Activated gamma-delta T cell (primary cell): ENCODE data around the gene ARX.

Source experiments
- DNase-seq: peaks from one replicate; lab custom pipeline; 2025; lab: John Stamatoyannopoulos, UW
- total RNA-seq, 2 donors: gene quantifications; one replicate each; lab custom pipeline; 2026; lab: John Stamatoyannopoulos, UW

ARX gene
- 0.05 to 0.22 reads per million in 2 donors for total RNA-seq

- no peak for DNase-seq
Observed at GRCh38 chrX:25015486-25016360, at the start of gene ARX. TSS of gene ARX (minus strand) at chrX:25015965. CDS start at chrX:25015737, 228 bp downstream.

- no peak for DNase-seq
Observed at GRCh38 chrX:25059273-25059672, 43.5 kb upstream of the ARX start.

- no peak for DNase-seq
Observed at GRCh38 chrX:25052798-25053534, 37.2 kb upstream of the ARX start.

GRCh38 chrX:25049971-25050370, 34.2 kb upstream of the ARX start:
- DNase-seq = no peak

- no peak for DNase-seq
Observed at GRCh38 chrX:25049357-25049756, 33.6 kb upstream of the ARX start.

- DNase-seq = no peak
Observed at GRCh38 chrX:25048178-25048577, 32.4 kb upstream of the ARX start.

GRCh38 chrX:25043192-25043591, 27.4 kb upstream of the ARX start:
- DNase-seq = no peak

GRCh38 chrX:25039036-25039435, 23.3 kb upstream of the ARX start:
- DNase-seq = no peak

GRCh38 chrX:25034889-25035288, 19.1 kb upstream of the ARX start:
- DNase-seq = no peak

- no peak for DNase-seq
Observed at GRCh38 chrX:25029288-25029825, 13.6 kb upstream of the ARX start.

GRCh38 chrX:25028726-25029125, 13.0 kb upstream of the ARX start:
- no peak for DNase-seq

- no peak for DNase-seq
Observed at GRCh38 chrX:25026576-25026975, 10.8 kb upstream of the ARX start.

- no peak for DNase-seq
Observed at GRCh38 chrX:25025615-25026014, 9.8 kb upstream of the ARX start.

GRCh38 chrX:25023908-25024307, 8.1 kb upstream of the ARX start:
- no peak for DNase-seq

- no peak for DNase-seq
Observed at GRCh38 chrX:25022499-25023325, 6.9 kb upstream of the ARX start.

GRCh38 chrX:25020905-25021449, 5.2 kb upstream of the ARX start:
- DNase-seq = no peak

GRCh38 chrX:25020391-25020904, 4.7 kb upstream of the ARX start:
- DNase-seq = no peak

- DNase-seq = no peak
Observed at GRCh38 chrX:25019707-25020390, 4.1 kb upstream of the ARX start.

- no peak for DNase-seq
Observed at GRCh38 chrX:25018682-25019081, 2.9 kb upstream of the ARX start.

GRCh38 chrX:25017667-25018247, 2.0 kb upstream of the ARX start:
- DNase-seq = no peak
